ENCODE results near the gene TNXB. TPM values are rescaled to one million over a fixed set of nuclear protein-coding genes. Genes with fewer than 3 reads are reported as not detected.
"Not testable (repeated sequence)": the region's sequence is repeated elsewhere in the genome, so short reads cannot be mapped to it uniquely, and the experiment has no call there.

The TNXB gene
- polyA plus RNA-seq, 5 donors: 9.0 to 24.8 (median 11.6) TPM

- DNase-seq: not testable (repeated sequence)
Observed at GRCh38 chr6:32042276-32042675, 66.9 kb downstream of the TNXB start.

DNA sequence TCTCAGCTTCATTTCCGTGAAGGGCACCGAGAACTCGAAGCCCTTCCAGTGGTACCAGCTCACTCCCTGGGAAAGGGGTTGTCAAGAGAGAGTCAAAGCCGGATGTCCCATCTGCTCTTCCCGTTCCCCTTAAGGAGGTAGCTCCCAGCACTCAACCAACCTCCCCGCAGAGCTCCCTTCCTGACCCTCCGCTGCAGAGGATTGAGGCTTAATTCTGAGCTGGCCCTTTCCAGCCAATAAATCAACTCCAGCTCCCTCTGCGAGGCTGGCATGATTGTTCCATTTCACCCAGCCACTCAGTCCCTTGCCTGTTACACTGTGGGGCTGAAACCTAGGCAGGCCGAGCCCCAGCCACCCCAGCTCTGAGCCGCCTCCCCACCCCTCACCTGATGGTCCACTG, 67.8 kb downstream of the TNXB start:
- not testable (repeated sequence) for DNase-seq

GRCh38 chr6:32041050-32041321, 68.2 kb downstream of the TNXB start:
- not testable (repeated sequence) for DNase-seq

- DNase-seq: not testable (repeated sequence)
Observed at GRCh38 chr6:32040299-32041049, 68.7 kb downstream of the TNXB start.

DNA sequence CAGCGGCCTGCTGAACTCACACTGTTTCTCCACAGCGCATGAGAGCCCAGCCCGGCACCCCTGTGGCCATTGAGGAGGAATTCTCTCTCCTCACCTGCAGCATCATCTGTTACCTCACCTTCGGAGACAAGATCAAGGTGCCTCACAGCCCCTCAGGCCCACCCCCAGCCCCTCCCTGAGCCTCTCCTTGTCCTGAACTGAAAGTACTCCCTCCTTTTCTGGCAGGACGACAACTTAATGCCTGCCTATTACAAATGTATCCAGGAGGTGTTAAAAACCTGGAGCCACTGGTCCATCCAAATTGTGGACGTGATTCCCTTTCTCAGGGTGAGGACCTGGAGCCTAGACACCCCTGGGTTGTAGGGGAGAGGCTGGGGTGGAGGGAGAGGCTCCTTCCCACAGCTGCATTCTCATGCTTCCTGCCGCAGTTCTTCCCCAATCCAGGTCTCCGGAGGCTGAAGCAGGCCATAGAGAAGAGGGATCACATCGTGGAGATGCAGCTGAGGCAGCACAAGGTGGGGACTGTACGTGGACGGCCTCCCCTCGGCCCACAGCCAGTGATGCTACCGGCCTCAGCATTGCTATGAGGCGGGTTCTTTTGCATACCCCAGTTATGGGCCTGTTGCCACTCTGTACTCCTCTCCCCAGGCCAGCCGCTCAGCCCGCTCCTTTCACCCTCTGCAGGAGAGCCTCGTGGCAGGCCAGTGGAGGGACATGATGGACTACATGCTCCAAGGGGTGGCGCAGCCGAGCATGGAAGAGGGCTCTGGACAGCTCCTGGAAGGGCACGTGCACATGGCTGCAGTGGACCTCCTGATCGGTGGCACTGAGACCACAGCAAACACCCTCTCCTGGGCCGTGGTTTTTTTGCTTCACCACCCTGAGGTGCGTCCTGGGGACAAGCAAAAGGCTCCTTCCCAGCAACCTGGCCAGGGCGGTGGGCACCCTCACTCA, 69.5 kb downstream of the TNXB start:
- not testable (repeated sequence) for DNase-seq

- not testable (repeated sequence) for DNase-seq
Observed at GRCh38 chr6:32038878-32039277, 70.3 kb downstream of the TNXB start.

DNA sequence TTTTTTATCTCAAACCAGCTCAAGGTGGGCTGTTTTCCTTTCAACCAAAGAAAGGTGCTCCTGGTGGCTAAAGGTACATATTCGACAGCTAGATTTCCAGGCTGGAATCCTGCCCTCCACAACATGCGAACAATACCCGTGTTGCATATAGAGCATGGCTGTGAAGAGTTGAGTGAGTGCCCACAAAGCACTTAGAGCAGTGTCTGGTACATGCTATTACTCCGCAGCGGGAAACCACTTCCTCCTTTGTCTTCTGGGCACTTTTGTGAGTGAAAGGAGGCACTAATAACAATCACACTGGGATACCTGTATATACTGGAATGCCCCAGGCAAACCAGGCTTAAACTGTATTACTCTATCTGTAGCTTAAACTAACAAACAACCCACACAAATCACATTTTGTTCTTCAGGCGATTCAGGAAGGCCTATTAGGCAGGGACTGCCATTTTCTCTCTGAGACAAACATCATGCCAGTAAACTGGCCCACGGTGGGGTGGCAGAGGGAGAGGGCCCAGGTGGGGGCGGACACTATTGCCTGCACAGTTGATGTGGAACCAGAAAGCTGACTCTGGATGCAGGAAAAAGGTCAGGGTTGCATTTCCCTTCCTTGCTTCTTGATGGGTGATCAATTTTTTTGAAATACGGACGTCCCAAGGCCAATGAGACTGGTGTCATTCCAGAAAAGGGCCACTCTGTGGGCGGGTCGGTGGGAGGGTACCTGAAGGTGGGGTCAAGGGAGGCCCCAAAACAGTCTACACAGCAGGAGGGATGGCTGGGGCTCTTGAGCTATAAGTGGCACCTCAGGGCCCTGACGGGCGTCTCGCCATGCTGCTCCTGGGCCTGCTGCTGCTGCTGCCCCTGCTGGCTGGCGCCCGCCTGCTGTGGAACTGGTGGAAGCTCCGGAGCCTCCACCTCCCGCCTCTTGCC, 71.3 kb downstream of the TNXB start, which contains the start of gene CYP21A2:
TSS of gene CYP21A2 (plus strand) at position 818 of the 927 bp plus-strand sequence. CDS start at position 826, 8 bp downstream.
- not testable (repeated sequence) for DNase-seq

DNA sequence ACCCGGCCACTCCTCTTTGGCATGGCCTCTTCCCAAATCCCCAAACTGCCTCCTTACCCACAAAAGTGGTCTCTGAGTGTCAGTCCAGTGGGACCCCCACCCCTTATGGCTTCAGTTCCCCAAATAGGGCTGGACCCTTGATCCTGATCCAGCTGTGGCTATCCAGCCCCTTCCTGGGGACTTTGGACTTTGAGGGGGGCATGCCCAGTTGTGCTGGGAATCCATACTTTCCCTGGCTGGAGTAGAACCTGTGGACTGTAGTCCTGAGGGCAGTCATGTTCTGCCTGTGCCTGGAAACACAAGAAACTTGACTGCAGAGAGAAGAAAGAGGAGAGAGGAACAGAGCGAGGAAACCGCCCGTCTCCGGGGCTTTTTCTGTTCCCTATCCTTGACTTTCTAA, 72.0 kb downstream of the TNXB start:
- not testable (repeated sequence) for DNase-seq

DNA sequence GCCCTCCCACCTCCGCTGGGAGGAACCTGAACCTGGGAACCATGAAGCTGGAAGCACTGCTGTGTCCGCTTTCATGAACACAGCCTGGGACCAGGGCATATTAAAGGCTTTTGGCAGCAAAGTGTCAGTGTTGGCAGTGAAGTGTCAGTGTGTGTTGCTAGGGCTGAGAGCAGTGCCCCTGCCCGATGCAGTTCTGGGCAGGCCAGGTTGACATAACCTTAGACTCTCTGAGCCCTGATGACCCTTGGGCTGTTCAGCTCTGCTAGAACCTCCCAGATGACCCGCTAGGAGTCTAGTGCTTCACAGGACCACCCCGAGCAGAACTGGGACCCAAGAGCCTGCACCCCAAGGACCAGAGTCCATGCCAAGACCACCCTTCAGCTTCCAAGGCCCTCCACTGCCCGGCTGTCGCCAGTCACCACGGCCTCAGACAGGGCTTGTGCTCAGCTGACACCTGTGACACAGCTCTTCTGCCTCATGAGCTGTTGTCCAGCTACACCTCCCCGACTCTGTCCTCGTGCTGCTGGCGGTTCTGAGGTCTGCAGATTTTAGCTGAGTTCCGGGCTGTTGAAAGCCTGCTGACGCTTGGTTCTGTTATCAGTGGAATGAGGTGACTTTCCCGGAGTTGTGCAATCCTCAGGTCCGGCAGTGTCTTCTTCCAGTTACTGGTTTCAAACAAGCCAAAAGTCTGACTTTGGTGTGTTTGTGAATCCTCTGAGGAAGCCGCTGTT, 73.7 kb downstream of the TNXB start:
- DNase-seq: not testable (repeated sequence)

- not testable (repeated sequence) for DNase-seq
Observed at GRCh38 chr6:32029553-32029952, 79.6 kb downstream of the TNXB start.

DNA sequence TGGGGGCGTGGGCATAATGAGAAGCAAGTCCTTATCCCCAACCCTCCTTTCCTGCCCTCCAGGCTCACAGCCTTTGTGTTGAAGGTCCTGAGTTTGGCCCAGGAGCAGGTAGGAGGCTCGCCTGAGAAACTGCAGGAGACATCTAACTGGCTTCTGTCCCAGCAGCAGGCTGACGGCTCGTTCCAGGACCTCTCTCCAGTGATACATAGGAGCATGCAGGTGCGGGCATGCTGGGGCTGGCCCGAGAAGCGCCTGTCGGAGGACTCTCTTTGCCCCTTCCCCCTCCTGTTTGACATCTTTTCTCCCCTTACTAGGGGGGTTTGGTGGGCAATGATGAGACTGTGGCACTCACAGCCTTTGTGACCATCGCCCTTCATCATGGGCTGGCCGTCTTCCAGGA, 80.5 kb downstream of the TNXB start:
- not testable (repeated sequence) for DNase-seq

DNA sequence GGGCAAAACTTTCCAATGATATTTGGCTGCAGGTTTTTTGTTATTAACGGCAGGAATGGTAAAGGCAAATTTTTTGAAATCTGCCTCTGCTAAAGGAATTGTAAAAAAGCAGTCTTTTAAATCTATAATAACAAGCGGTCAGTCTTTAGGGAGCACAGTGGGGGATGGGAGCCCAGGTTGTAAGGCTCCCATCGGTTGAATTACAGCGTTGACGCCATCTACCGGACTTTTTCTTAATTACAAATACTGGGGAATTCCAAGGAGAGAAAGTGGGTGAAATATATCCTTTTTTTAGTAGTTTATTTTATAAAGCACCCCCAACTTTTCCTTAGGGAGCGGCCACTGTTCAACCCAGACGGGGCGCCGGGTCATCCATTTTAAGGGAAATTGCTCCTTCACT, 87.0 kb downstream of the TNXB start:
- not testable (repeated sequence) for DNase-seq

- DNase-seq: not testable (repeated sequence)
Observed at GRCh38 chr6:32014547-32014946, 94.6 kb downstream of the TNXB start, which contains the start of gene C4B. C4B (plus strand) TSS chr6:32014795; CDS start chr6:32014846, 51 bp downstream.

DNA sequence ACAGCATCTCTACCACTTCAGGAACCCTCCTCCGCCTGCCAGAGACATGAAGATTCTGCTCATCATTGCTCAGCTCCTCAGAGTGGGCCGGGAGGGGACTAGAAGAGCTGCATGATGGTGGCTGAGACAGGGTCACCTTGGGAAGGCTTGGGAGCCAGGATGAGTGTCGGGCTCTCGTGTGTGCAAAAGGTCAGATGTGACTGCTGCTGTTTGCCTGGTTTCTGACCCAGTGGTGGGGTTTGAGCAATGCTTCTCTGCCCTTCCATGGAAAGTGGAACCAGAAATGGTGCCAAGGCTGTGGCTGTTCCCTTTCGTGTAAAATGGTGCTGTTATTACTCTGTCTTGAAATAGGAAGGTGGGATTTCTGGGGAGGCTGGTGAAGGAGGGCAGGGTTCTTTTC, 95.4 kb downstream of the TNXB start:
- not testable (repeated sequence) for DNase-seq

- not testable (repeated sequence) for DNase-seq
Observed at GRCh38 chr6:32012941-32013617, 96.1 kb downstream of the TNXB start.

DNA sequence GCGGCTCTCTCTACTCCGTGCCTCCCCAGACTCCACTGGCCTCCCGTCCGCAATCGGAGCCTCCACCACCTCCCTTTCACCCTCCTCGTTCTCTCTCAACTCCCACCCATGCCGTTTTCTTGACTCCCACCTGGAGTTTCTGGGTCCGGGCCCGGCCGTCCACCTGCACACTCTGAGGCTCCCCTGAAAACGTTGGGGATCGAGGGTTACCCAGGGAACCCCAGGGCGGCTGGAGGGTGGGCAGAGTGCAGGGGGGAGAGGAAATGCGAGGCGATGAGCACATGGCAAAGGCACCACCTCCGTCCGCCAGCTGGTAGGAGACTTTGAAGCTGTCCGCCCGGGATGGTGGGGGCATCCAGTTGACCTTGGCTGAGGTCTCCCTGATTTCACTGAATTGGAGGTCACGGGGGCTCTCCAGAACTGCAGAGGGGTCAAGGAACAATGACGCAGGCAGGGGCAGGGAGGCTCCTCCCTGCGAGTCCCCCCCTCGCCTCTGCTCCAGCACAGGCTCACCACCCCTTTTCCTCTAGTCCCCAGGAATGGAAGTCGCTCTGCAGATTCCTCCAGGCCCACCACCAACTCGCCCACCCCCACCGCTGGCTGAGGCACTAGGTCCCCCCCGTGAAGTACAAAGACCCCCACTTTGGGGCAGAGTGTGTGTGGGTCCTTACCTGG, 98.1 kb downstream of the TNXB start:
- DNase-seq: not testable (repeated sequence)

DNA sequence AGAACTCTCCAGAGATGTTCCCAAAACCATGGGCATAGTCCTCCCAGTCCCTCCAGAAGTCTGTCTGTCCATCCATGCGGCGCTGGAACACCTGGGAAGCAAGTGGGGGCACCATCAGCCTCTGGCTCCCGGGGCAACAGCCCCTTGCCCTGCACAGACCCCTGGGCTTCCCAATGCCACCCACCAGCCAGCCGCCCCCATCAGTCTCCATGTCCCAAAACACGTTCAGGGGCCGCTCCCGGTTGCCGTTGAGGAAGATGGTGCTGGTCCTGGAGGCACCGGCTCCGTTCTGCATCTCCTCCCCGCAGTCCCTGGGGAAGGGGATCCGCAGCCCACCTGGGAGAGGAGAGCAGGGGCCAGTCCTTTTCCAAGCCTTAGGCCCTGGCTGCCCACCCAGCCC, 99.6 kb downstream of the TNXB start:
- not testable (repeated sequence) for DNase-seq

DNA sequence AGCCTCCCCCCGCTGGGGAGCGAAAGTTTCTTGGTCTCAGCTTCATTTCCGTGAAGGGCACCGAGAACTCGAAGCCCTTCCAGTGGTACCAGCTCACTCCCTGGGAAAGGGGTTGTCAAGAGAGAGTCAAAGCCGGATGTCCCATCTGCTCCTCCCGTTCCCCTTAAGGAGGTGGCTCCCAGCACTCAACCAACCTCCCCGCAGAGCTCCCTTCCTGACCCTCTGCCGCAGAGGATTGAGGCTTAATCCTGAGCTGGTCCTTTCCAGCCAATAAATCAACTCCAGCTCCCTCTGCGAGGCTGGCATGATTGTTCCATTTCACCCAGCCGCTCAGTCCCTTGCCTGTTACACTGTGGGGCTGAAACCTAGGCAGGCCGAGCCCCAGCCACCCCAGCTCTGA, 100.5 kb downstream of the TNXB start:
- not testable (repeated sequence) for DNase-seq

DNA sequence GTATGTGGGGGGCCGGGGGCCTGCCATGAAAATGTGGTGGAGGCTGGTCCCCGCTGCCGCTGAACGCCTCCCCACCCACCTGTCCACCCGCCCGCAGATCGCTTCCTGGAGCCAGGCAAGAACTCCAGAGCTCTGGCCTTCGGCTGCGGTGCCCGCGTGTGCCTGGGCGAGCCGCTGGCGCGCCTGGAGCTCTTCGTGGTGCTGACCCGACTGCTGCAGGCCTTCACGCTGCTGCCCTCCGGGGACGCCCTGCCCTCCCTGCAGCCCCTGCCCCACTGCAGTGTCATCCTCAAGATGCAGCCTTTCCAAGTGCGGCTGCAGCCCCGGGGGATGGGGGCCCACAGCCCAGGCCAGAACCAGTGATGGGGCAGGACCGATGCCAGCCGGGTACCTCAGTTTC, 101.1 kb downstream of the TNXB start:
- not testable (repeated sequence) for DNase-seq
